Breast epithelium (tissue), 3 donors: Measurements from ENCODE around the gene NEDD4L.

Source experiments
- POLR2A ChIP-seq: fragments of 450-650 bp; IDR thresholded peaks from one replicate; pipeline ENCODE4 v1.6.1; 2016; ENCODE audit warnings: antibody characterized with exemption, mild to moderate bottlenecking, moderate library complexity
- POLR2AphosphoS5 ChIP-seq, 3 donors: sonication (generic); formaldehyde crosslinking; IDR thresholded peaks; one replicate each; pipeline ENCODE4 v1.6.1; 2017; ENCODE audit warnings: antibody characterized with exemption in 3 of 3
- TF ChIP-seq, protein P1 (sequence below), 3 donors: fragments of 450-650 bp; IDR thresholded peaks; one replicate each; pipeline ENCODE4 v1.5.1; 2016 to 2017; ENCODE audit warnings: antibody characterized with exemption in 3 of 3, mild to moderate bottlenecking in 3 of 3, moderate library complexity in 3 of 3

- TF ChIP-seq, protein P1, sequence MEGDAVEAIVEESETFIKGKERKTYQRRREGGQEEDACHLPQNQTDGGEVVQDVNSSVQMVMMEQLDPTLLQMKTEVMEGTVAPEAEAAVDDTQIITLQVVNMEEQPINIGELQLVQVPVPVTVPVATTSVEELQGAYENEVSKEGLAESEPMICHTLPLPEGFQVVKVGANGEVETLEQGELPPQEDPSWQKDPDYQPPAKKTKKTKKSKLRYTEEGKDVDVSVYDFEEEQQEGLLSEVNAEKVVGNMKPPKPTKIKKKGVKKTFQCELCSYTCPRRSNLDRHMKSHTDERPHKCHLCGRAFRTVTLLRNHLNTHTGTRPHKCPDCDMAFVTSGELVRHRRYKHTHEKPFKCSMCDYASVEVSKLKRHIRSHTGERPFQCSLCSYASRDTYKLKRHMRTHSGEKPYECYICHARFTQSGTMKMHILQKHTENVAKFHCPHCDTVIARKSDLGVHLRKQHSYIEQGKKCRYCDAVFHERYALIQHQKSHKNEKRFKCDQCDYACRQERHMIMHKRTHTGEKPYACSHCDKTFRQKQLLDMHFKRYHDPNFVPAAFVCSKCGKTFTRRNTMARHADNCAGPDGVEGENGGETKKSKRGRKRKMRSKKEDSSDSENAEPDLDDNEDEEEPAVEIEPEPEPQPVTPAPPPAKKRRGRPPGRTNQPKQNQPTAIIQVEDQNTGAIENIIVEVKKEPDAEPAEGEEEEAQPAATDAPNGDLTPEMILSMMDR (IDR thresholded peaks at IDR 0.05): no peak
- no peak for TF ChIP-seq POLR2A
- TF ChIP-seq POLR2AphosphoS5 (IDR thresholded peaks at IDR 0.05): no peak
Observed at GRCh38 chr18:58385472-58385871, 341.4 kb downstream of the NEDD4L start.
